OCI-LY3 (cell line): ENCODE measurements around the gene MT1G.

Experiments used
- EZH2phosphoT487 ChIP-seq: fragments of 200-600 bp; shearing (Covaris generic); IDR thresholded peaks from 2 replicates; pipeline ENCODE4 v1.6.1; 2018; ENCODE audit warnings: antibody characterized with exemption, mixed run types, low read depth
- TF ChIP-seq, protein P1 (sequence below): fragments of 200-600, 300-600 bp; sonication (generic); IDR thresholded peaks from 2 replicates; pipeline ENCODE4 v1.5.1; 2014; ENCODE audit warnings: antibody characterized with exemption, low read length, low read depth

GRCh38 chr16:56649271-56649670 is 18.6 kb downstream of the MT1G start:
- TF ChIP-seq, protein P1, sequence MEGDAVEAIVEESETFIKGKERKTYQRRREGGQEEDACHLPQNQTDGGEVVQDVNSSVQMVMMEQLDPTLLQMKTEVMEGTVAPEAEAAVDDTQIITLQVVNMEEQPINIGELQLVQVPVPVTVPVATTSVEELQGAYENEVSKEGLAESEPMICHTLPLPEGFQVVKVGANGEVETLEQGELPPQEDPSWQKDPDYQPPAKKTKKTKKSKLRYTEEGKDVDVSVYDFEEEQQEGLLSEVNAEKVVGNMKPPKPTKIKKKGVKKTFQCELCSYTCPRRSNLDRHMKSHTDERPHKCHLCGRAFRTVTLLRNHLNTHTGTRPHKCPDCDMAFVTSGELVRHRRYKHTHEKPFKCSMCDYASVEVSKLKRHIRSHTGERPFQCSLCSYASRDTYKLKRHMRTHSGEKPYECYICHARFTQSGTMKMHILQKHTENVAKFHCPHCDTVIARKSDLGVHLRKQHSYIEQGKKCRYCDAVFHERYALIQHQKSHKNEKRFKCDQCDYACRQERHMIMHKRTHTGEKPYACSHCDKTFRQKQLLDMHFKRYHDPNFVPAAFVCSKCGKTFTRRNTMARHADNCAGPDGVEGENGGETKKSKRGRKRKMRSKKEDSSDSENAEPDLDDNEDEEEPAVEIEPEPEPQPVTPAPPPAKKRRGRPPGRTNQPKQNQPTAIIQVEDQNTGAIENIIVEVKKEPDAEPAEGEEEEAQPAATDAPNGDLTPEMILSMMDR: no peak
- no peak for TF ChIP-seq EZH2phosphoT487
